BLaER1 treated with 17β-estradiol and CSF1 and Interleukin-3, amounts not matched to agents 10 nM and 100 nM (cell line): ENCODE data around the gene CENPP.

Experiments
- H3K27ac ChIP-seq, 11 experiments: shearing (Covaris generic); formaldehyde crosslinking; 2 replicates each; pipeline ENCODE4 v1.8.1; 2022
- H3K27me3 ChIP-seq, 11 experiments: shearing (Covaris generic); formaldehyde crosslinking; 2 replicates each; pipeline ENCODE4 v1.8.1; 2022
- H3K36me3 ChIP-seq, 11 experiments: shearing (Covaris generic); formaldehyde crosslinking; 2 replicates each; pipeline ENCODE4 v1.8.1; 2022
- H3K4me1 ChIP-seq, 10 experiments: shearing (Covaris generic); formaldehyde crosslinking; 2 replicates each; pipeline ENCODE4 v1.8.1; 2022
- H3K4me2 ChIP-seq, 11 experiments: shearing (Covaris generic); formaldehyde crosslinking; 2 replicates each; pipeline ENCODE4 v1.8.1; 2022
- H3K4me3 ChIP-seq, 10 experiments: shearing (Covaris generic); formaldehyde crosslinking; 2 replicates each; pipeline ENCODE4 v1.8.1; 2022
- H3K9ac ChIP-seq, 11 experiments: shearing (Covaris generic); formaldehyde crosslinking; 2 replicates each; pipeline ENCODE4 v1.8.1; 2022
- H3K9me3 ChIP-seq, 11 experiments: shearing (Covaris generic); formaldehyde crosslinking; replicated peaks in 1 of 11; 2 replicates each; pipeline ENCODE4 v1.8.1; 2022
- H4K20me1 ChIP-seq, 11 experiments: shearing (Covaris generic); formaldehyde crosslinking; 2 replicates each; pipeline ENCODE4 v1.8.1; 2022
- Cebpa-rat ChIP-seq, 11 experiments: shearing (Covaris generic); IDR thresholded peaks; 2 replicates each; pipeline ENCODE4 v1.8.1; 2022

Gene CENPP

GRCh38 chr9:92648474-92648971, 322.8 kb downstream of the CENPP start:
- H3K27ac ChIP-seq = peak overlapping the region in 3 of 11 experiments; percentile 6 to 34 (median 21); a peak in 2 of 22 replicates

GRCh38 chr9:92649007-92649406, 323.3 kb downstream of the CENPP start:
- peaks cover 0 to 47% (median 29%) of the 10 kb centered on the region in 10 experiments; a peak in 16 of 20 replicates for H3K4me1 ChIP-seq
- H3K27ac ChIP-seq = peak overlapping the region in 3 of 11 experiments; percentile 6 to 34 (median 21); a peak in 1 of 22 replicates
- peaks cover 82 to 100% (median 98%) of the 10 kb centered on the region in 11 experiments for H3K36me3 ChIP-seq
- H3K4me2 ChIP-seq = 0 out of 22 replicates have a peak overlapping the region, but pooled peaks of 2 of the 11 experiments have one; percentile 10 to 13
- H3K9ac ChIP-seq = no peak overlapping the region
- H3K4me3 ChIP-seq = no peak overlapping the region
- H4K20me1 ChIP-seq = peaks cover 0 to 48% (median 0%) of the 10 kb centered on the region in 11 experiments; a peak in 9 of 22 replicates
- peaks cover 0 to 20% (median 14%) of the 10 kb centered on the region in 11 experiments; a peak in 17 of 22 replicates for H3K9me3 ChIP-seq
- H3K27me3 ChIP-seq = no peaks in the 10 kb centered on the region
- TF ChIP-seq Cebpa-rat (IDR thresholded peaks at IDR 0.05) = no peak

More at GRCh38 chr9:92648474-92648971, 322.8 kb downstream of the CENPP start:
- H3K27me3 ChIP-seq = no peaks in the 10 kb centered on the region
- TF ChIP-seq Cebpa-rat (IDR thresholded peaks at IDR 0.05) = no peak
- peak overlapping the region in 4 of 11 experiments; percentile 10 to 18 (median 15); a peak in 3 of 22 replicates for H3K4me2 ChIP-seq
- peaks cover 87 to 100% (median 98%) of the 10 kb centered on the region in 11 experiments for H3K36me3 ChIP-seq
- H3K9ac ChIP-seq = no peak overlapping the region; a peak in 2 of 22 replicates
- H4K20me1 ChIP-seq = peaks cover 0 to 46% (median 0%) of the 10 kb centered on the region in 11 experiments; a peak in 8 of 22 replicates
- H3K4me1 ChIP-seq = peaks cover 0 to 42% (median 24%) of the 10 kb centered on the region in 10 experiments; a peak in 15 of 20 replicates
- peaks cover 0 to 20% (median 14%) of the 10 kb centered on the region in 11 experiments; a peak in 17 of 22 replicates for H3K9me3 ChIP-seq
- H3K4me3 ChIP-seq = no peak overlapping the region

- Histone ChIP-seq H3K27ac (peak overlapping the region in 1 of 11 experiments; percentile 3; a peak in 2 of 22 replicates), H3K4me3 (no peak overlapping the region), H3K36me3 (peaks cover 71 to 100% (median 95%) of the 10 kb centered on the region in 11 experiments), H3K27me3 (no peaks in the 10 kb centered on the region), H4K20me1 (peaks cover 0 to 52% (median 10%) of the 10 kb centered on the region in 11 experiments; a peak in 13 of 22 replicates), H3K4me2 (no peak overlapping the region; a peak in 1 of 22 replicates), H3K9ac (no peak overlapping the region), H3K4me1 (peaks cover 9 to 59% (median 42%) of the 10 kb centered on the region in 10 experiments), H3K9me3 (peaks cover 0 to 18% (median 10%) of the 10 kb centered on the region in 11 experiments; a peak in 17 of 22 replicates)
- TF ChIP-seq Cebpa-rat (IDR thresholded peaks at IDR 0.05) = no peak
Measured at GRCh38 chr9:92650296-92650695, 324.5 kb downstream of the CENPP start.

GRCh38 chr9:92650839-92651621, 325.3 kb downstream of the CENPP start:
- H3K4me3 ChIP-seq = no peak overlapping the region
- TF ChIP-seq Cebpa-rat (IDR thresholded peaks at IDR 0.05) = no peak
- H3K4me1 ChIP-seq = peaks cover 17 to 67% (median 49%) of the 10 kb centered on the region in 10 experiments
- H3K9ac ChIP-seq = no peak overlapping the region
- H3K27me3 ChIP-seq = no peaks in the 10 kb centered on the region
- peak overlapping the region in 2 of 11 experiments; percentile 3 to 23; a peak in 3 of 22 replicates for H3K27ac ChIP-seq
- H3K9me3 ChIP-seq = peaks cover 0 to 13% (median 3%) of the 10 kb centered on the region in 11 experiments; a peak in 14 of 22 replicates
- H3K36me3 ChIP-seq = peaks cover 71 to 100% (median 95%) of the 10 kb centered on the region in 11 experiments
- H3K4me2 ChIP-seq = peak overlapping the region in 2 of 11 experiments; percentile 7; a peak in 3 of 22 replicates
- H4K20me1 ChIP-seq = peaks cover 0 to 59% (median 17%) of the 10 kb centered on the region in 11 experiments; a peak in 13 of 22 replicates

GRCh38 chr9:92652461-92652860, 326.7 kb downstream of the CENPP start:
- H3K9me3 ChIP-seq = 0 out of 22 replicates have a peak, but pooled peaks cover 0 to 4% (median 0%) of the 10 kb centered on the region in 11 experiments
- H3K27me3 ChIP-seq = no peaks in the 10 kb centered on the region
- H4K20me1 ChIP-seq = peaks cover 3 to 73% (median 19%) of the 10 kb centered on the region in 11 experiments; a peak in 13 of 22 replicates
- peaks cover 69 to 100% (median 96%) of the 10 kb centered on the region in 11 experiments for H3K36me3 ChIP-seq
- H3K4me2 ChIP-seq = peak overlapping the region in 2 of 11 experiments; percentile 89 to 90; a peak in 2 of 22 replicates
- no peak for TF ChIP-seq Cebpa-rat (IDR thresholded peaks at IDR 0.05)
- peak overlapping the region in 5 of 11 experiments; percentile 64 to 86 (median 81); a peak in 7 of 22 replicates for H3K27ac ChIP-seq
- H3K4me3 ChIP-seq = no peak overlapping the region
- peaks cover 22 to 81% (median 55%) of the 10 kb centered on the region in 10 experiments for H3K4me1 ChIP-seq
- peak overlapping the region in 1 of 11 experiments; percentile 12; a peak in 2 of 22 replicates for H3K9ac ChIP-seq

GRCh38 chr9:92654481-92655301, 328.9 kb downstream of the CENPP start:
- H3K4me3 ChIP-seq = peak overlapping the region in 2 of 10 experiments; percentile 13 to 34; a peak in 3 of 20 replicates
- peak overlapping the region in 9 of 11 experiments; percentile 10 to 86 (median 67); a peak in 18 of 22 replicates for H3K27ac ChIP-seq
- TF ChIP-seq Cebpa-rat (IDR thresholded peaks at IDR 0.05) = no peak
- H3K4me1 ChIP-seq = peaks cover 22 to 78% (median 48%) of the 10 kb centered on the region in 10 experiments
- H3K36me3 ChIP-seq = peaks cover 61 to 99% (median 91%) of the 10 kb centered on the region in 11 experiments
- H3K27me3 ChIP-seq = no peaks in the 10 kb centered on the region
- no peaks in the 10 kb centered on the region for H3K9me3 ChIP-seq
- peaks cover 8 to 77% (median 30%) of the 10 kb centered on the region in 11 experiments; a peak in 18 of 22 replicates for H4K20me1 ChIP-seq
- peak overlapping the region; percentile 15 to 90 (median 79) for H3K4me2 ChIP-seq
- peak overlapping the region in 10 of 11 experiments; percentile 11 to 66 (median 44); a peak in 15 of 22 replicates for H3K9ac ChIP-seq

- Histone ChIP-seq H3K9me3 (no peaks in the 10 kb centered on the region), H3K36me3 (peaks cover 55 to 98% (median 88%) of the 10 kb centered on the region in 11 experiments)
Measured at GRCh38 chr9:92655366-92655765, 329.6 kb downstream of the CENPP start.

More at GRCh38 chr9:92655366-92655765, 329.6 kb downstream of the CENPP start:
- no peak for TF ChIP-seq Cebpa-rat (IDR thresholded peaks at IDR 0.05)
- peak overlapping the region in 9 of 11 experiments; percentile 10 to 86 (median 67); a peak in 15 of 22 replicates for H3K27ac ChIP-seq
- H3K4me3 ChIP-seq = no peak overlapping the region
- H3K4me2 ChIP-seq = peak overlapping the region; percentile 15 to 90 (median 79)
- peak overlapping the region in 9 of 11 experiments; percentile 23 to 66 (median 38); a peak in 13 of 22 replicates for H3K9ac ChIP-seq
- peaks cover 22 to 78% (median 48%) of the 10 kb centered on the region in 10 experiments for H3K4me1 ChIP-seq
- H4K20me1 ChIP-seq = peaks cover 15 to 84% (median 36%) of the 10 kb centered on the region in 11 experiments; a peak in 18 of 22 replicates
- no peaks in the 10 kb centered on the region for H3K27me3 ChIP-seq
